Neuron (in vitro differentiated cells): ENCODE measurements around the gene UBASH3B.
"Not testable (repeated sequence)": the region's sequence is repeated elsewhere in the genome, so short reads cannot be mapped to it uniquely, and the experiment has no call there.

Experiments
- H2AFZ ChIP-seq: one replicate; pipeline ENCODE4 v1.6.1; 2013; ENCODE audit warnings: low read depth, mild to moderate bottlenecking, inconsistent platforms, low read length, moderate library complexity
- H3K27me3 ChIP-seq: one replicate; pipeline ENCODE4 v1.6.1; 2013; ENCODE audit warnings: low read length; ENCODE audit not compliant: insufficient read depth
- H3K36me3 ChIP-seq: one replicate; pipeline ENCODE4 v1.6.1; 2013; ENCODE audit warnings: low read length; ENCODE audit not compliant: insufficient read depth
- H3K4me1 ChIP-seq: one replicate; pipeline ENCODE4 v1.6.1; 2013; ENCODE audit warnings: low read length; ENCODE audit not compliant: insufficient read depth
- H3K4me3 ChIP-seq: 2 replicates; pipeline ENCODE4 v1.5.1; 2013; ENCODE audit warnings: mild to moderate bottlenecking, low read length, moderate library complexity
- H3K9me3 ChIP-seq: one replicate; pipeline ENCODE4 v1.6.1; 2013; ENCODE audit warnings: low read length

Gene UBASH3B

GRCh38 chr11:122852796-122853160, 197.3 kb downstream of the UBASH3B start:
- Histone ChIP-seq H3K4me3 (no peak overlapping the region), H3K9me3 (no peaks in the 10 kb centered on the region), H3K36me3 (no peaks in the 10 kb centered on the region), H2AFZ (no peak overlapping the region), H3K4me1 (peaks cover 5% of the 10 kb centered on the region), H3K27me3 (no peaks in the 10 kb centered on the region)

- no peak overlapping the region for H3K4me3 ChIP-seq
- H3K9me3 ChIP-seq, result no peaks in the 10 kb centered on the region
- H3K4me1 ChIP-seq, result peaks cover 5% of the 10 kb centered on the region
- H3K27me3 ChIP-seq, result no peaks in the 10 kb centered on the region
- peak overlapping the region; percentile 66 for H2AFZ ChIP-seq
- H3K36me3 ChIP-seq, result no peaks in the 10 kb centered on the region
Measured at GRCh38 chr11:122853261-122853660, 197.7 kb downstream of the UBASH3B start.

- no peaks in the 10 kb centered on the region for H3K36me3 ChIP-seq
- no peak overlapping the region for H3K4me3 ChIP-seq
- peaks cover 5% of the 10 kb centered on the region for H3K4me1 ChIP-seq
- H2AFZ ChIP-seq, result peak overlapping the region; percentile 66
- H3K9me3 ChIP-seq, result no peaks in the 10 kb centered on the region
- H3K27me3 ChIP-seq, result no peaks in the 10 kb centered on the region
Measured at GRCh38 chr11:122853971-122854446, 198.5 kb downstream of the UBASH3B start.

- no peaks in the 10 kb centered on the region for H3K4me1 ChIP-seq
- no peak overlapping the region for H2AFZ ChIP-seq
- H3K36me3 ChIP-seq, result no peaks in the 10 kb centered on the region
- no peaks in the 10 kb centered on the region for H3K9me3 ChIP-seq
- no peak overlapping the region for H3K4me3 ChIP-seq
- H3K27me3 ChIP-seq, result peaks cover 17% of the 10 kb centered on the region
Measured at GRCh38 chr11:122861631-122862030, 206.1 kb downstream of the UBASH3B start.

GRCh38 chr11:122862091-122862490, 206.6 kb downstream of the UBASH3B start:
- peaks cover 17% of the 10 kb centered on the region for H3K27me3 ChIP-seq
- no peak overlapping the region for H2AFZ ChIP-seq
- no peak overlapping the region for H3K4me3 ChIP-seq
- no peaks in the 10 kb centered on the region for H3K36me3 ChIP-seq
- no peaks in the 10 kb centered on the region for H3K4me1 ChIP-seq
- no peaks in the 10 kb centered on the region for H3K9me3 ChIP-seq

GRCh38 chr11:122863154-122863553, 207.6 kb downstream of the UBASH3B start:
- H3K27me3 ChIP-seq, result peaks cover 17% of the 10 kb centered on the region
- not testable (repeated sequence) for H3K36me3 ChIP-seq, H2AFZ ChIP-seq, H3K9me3 ChIP-seq, H3K4me1 ChIP-seq, H3K4me3 ChIP-seq

- no peak overlapping the region for H3K4me3 ChIP-seq
- H2AFZ ChIP-seq, result no peak overlapping the region
- no peaks in the 10 kb centered on the region for H3K36me3 ChIP-seq
- H3K27me3 ChIP-seq, result peaks cover 17% of the 10 kb centered on the region
- H3K4me1 ChIP-seq, result no peaks in the 10 kb centered on the region
- no peaks in the 10 kb centered on the region for H3K9me3 ChIP-seq
Measured at GRCh38 chr11:122863704-122864326, 208.3 kb downstream of the UBASH3B start.
